ENCODE results near the gene OLR1.
"Not testable (repeated sequence)": the region's sequence is repeated elsewhere in the genome, so short reads cannot be mapped to it uniquely, and the experiment has no call there.

OLR1 gene

DNA sequence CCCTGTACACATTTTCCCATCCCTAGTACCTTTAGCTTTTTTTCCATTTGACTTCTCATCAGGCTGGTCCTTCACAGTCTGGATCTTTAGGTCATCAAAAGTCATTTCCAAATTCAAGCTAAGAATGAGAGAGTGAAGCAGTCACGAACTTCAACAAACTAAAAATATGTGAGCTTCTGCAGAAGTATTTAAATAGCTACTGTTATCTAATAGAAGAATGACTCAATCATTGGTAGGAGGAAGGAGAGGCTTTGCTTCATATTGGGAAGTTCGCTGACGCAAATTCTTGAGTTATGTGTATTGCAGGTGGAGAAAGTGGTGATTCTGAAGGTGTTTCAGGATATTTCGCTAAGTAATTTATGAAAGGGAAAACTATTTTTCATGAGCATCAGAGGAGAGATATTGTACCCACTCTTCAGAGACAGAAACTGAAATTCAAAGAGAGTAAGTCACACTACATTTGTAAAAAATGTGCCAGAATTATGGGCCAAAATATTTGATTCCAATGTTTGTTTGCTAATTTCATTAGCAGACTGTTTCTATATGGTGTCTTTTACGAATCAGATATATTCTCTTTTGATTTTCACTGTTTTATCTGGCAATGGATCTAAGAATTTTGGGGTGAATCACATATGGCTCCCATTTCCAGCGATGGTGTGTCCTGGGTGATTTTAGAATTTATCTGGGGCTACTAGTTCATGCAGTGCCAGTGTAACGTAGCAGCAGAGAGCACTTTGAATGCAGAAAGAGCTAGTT lies at the start of gene OLR1:
Gene OLR1 (minus strand): TSS at position 160 of the 756 bp plus-strand sequence. CDS start 55 bp downstream, at position 105.
- H3K4me3 ChIP-seq (replicated peaks; ENCODE audit: low read depth, low read length) = no peak within 1 kb of the TSS
- TF ChIP-seq, protein P1, sequence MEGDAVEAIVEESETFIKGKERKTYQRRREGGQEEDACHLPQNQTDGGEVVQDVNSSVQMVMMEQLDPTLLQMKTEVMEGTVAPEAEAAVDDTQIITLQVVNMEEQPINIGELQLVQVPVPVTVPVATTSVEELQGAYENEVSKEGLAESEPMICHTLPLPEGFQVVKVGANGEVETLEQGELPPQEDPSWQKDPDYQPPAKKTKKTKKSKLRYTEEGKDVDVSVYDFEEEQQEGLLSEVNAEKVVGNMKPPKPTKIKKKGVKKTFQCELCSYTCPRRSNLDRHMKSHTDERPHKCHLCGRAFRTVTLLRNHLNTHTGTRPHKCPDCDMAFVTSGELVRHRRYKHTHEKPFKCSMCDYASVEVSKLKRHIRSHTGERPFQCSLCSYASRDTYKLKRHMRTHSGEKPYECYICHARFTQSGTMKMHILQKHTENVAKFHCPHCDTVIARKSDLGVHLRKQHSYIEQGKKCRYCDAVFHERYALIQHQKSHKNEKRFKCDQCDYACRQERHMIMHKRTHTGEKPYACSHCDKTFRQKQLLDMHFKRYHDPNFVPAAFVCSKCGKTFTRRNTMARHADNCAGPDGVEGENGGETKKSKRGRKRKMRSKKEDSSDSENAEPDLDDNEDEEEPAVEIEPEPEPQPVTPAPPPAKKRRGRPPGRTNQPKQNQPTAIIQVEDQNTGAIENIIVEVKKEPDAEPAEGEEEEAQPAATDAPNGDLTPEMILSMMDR (IDR thresholded peaks at IDR 0.05; ENCODE audit: insufficient read depth, low read length, poor library complexity, severe bottlenecking) = no peak
- H3K27me3 ChIP-seq (replicated peaks; ENCODE audit: control insufficient read depth, insufficient read depth, low read length) = no peaks in the 10 kb centered on the region
- H3K36me3 ChIP-seq (ENCODE audit: control insufficient read depth, insufficient read depth, low read length) = no peaks in the 10 kb centered on the region
- no peak for DNase-seq (ENCODE audit: extremely low read depth, insufficient read length)

DNA sequence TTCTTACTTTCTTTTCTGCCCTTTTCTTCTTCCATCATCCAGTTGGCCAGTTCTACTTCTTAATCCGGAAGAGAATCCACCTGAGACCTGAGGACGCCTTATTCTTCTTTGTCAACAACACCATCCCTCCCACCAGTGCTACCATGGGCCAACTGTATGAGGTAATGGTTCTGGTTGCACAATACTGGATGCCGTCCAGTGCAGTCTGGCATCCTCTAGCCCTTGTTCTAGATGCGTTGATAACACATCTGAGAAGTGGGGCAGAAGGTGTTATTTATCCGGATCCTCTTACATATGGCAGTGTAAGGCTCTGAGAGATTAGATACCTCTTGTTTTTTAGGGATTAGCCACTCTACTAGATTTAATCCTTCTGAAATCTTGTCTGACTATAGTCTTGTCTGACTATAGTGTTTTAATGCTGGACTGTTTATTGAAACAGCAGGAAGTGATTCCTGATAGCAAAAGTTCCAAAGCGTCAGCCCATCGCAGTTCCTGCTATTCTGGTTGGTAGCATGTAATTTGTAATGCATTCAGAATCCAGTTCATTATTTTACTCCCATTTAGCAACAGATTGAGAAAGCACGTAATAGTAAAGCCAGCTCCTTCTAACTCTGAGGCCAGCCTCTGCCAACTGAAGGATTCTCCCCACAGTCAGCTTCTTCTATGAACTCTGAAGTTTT lies 48.6 kb upstream of the OLR1 start:
- H3K4me3 ChIP-seq (replicated peaks; ENCODE audit: low read depth, low read length) = no peak overlapping the region
- H3K36me3 ChIP-seq (ENCODE audit: control insufficient read depth, insufficient read depth, low read length) = no peaks in the 10 kb centered on the region
- H3K27me3 ChIP-seq (replicated peaks; ENCODE audit: control insufficient read depth, insufficient read depth, low read length) = no peaks in the 10 kb centered on the region; the same call in 1 of the 2 replicates
- DNase-seq (ENCODE audit: extremely low read depth, insufficient read length) = no peak
- TF ChIP-seq, protein P1 (IDR thresholded peaks at IDR 0.05; ENCODE audit: insufficient read depth, low read length, poor library complexity, severe bottlenecking) = no peak

DNA sequence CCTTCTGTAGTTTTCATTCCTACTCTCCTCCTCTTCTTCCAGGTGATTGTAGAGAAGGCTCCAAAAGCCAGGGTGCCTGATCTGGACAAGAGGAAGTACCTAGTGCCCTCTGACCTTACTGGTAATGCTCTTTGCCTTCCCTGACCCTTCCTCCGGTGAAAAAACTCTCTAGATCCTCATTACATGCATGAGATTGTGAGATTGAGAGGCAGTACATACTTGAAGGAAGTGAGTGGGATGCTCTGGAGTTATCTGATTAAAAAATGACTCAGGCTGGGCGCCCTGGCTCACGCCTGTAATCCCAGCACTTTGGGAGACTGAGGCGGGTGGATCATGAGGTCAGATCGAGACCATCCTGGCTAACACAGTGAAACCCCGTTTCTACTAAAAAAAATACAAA lies 46.1 kb upstream of the OLR1 start:
- Histone ChIP-seq H3K4me3 (replicated peaks; ENCODE audit: low read depth, low read length) (no peak overlapping the region), H3K36me3 (ENCODE audit: control insufficient read depth, insufficient read depth, low read length) (no peaks in the 10 kb centered on the region), H3K27me3 (replicated peaks; ENCODE audit: control insufficient read depth, insufficient read depth, low read length) (no peaks in the 10 kb centered on the region; the same call in 1 of the 2 replicates)
- TF ChIP-seq, protein P1 (IDR thresholded peaks at IDR 0.05; ENCODE audit: insufficient read depth, low read length, poor library complexity, severe bottlenecking) = no peak
- DNase-seq (ENCODE audit: extremely low read depth, insufficient read length) = no peak

GRCh38 chr12:10215946-10216345 lies 44.0 kb upstream of the OLR1 start:
- H3K27me3 ChIP-seq (replicated peaks; ENCODE audit: control insufficient read depth, insufficient read depth, low read length); H3K36me3 ChIP-seq (ENCODE audit: control insufficient read depth, insufficient read depth, low read length); DNase-seq (ENCODE audit: extremely low read depth, insufficient read length); H3K4me3 ChIP-seq (replicated peaks; ENCODE audit: low read depth, low read length): not testable (repeated sequence)

DNA sequence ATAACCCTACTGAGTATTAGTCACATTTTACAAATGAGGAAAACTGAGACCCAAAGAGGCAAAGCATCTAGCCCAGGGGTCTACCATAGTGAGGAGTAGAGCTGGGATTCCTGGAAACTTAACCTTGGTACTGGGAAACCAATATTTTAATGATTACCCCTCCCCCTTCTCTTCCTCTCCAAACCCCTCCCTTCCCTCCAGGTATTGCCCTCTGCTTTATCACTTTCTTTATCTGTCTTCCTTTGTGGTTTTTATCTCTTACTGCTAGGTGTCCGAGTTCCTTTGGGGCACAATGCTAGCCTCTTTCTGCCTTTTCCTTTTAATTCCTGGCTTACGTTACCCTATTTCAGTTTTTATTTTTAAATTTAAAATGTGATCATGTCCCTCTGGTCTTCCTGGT lies 43.5 kb upstream of the OLR1 start:
- no peaks in the 10 kb centered on the region for H3K36me3 ChIP-seq (ENCODE audit: control insufficient read depth, insufficient read depth, low read length)
- DNase-seq (ENCODE audit: extremely low read depth, insufficient read length) = no peak
- no peak overlapping the region for H3K4me3 ChIP-seq (replicated peaks; ENCODE audit: low read depth, low read length)
- TF ChIP-seq, protein P1 (IDR thresholded peaks at IDR 0.05; ENCODE audit: insufficient read depth, low read length, poor library complexity, severe bottlenecking) = no peak
- no peaks in the 10 kb centered on the region; the same call in 1 of the 2 replicates for H3K27me3 ChIP-seq (replicated peaks; ENCODE audit: control insufficient read depth, insufficient read depth, low read length)

- TF ChIP-seq, protein P1 (IDR thresholded peaks at IDR 0.05; ENCODE audit: insufficient read depth, low read length, poor library complexity, severe bottlenecking) = no peak
- Histone ChIP-seq H3K27me3 (replicated peaks; ENCODE audit: control insufficient read depth, insufficient read depth, low read length) (no peaks in the 10 kb centered on the region; the same call in 1 of the 2 replicates), H3K36me3 (ENCODE audit: control insufficient read depth, insufficient read depth, low read length) (no peaks in the 10 kb centered on the region), H3K4me3 (replicated peaks; ENCODE audit: low read depth, low read length) (no peak overlapping the region)
- no peak for DNase-seq (ENCODE audit: extremely low read depth, insufficient read length)
Measured at GRCh38 chr12:10214895-10215267, 42.9 kb upstream of the OLR1 start.

Measured in GM06990 (cell line).